GM12801 (cell line): ENCODE results near the gene SPNS3.

Experiments
- TF ChIP-seq, protein P1 (sequence below): IDR thresholded peaks from one replicate; pipeline ENCODE4 v1.5.1; 2011; ENCODE audit warnings: control low read depth; ENCODE audit not compliant: insufficient read length; ENCODE audit errors: extremely low read depth

The SPNS3 gene

DNA sequence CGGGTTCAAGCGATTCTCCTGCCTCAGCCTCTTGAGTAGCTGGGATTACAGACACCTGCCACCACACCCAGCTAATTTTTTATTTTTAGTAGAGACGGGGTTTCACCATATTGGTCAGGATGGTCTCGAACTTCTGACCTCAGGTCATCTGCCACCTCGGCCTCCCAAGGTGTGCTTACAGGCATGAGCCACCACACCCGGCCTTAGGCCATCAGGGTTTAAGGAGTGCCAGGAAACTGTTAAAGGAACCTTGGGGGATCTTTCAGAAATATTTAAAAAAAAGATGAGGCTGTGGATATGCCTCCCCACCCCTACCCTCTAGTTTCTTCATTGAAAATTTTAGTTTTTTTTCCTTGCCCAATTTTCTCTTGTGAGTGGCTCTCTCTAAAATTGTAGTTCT, 35.9 kb upstream of the SPNS3 start:
- TF ChIP-seq, protein P1, sequence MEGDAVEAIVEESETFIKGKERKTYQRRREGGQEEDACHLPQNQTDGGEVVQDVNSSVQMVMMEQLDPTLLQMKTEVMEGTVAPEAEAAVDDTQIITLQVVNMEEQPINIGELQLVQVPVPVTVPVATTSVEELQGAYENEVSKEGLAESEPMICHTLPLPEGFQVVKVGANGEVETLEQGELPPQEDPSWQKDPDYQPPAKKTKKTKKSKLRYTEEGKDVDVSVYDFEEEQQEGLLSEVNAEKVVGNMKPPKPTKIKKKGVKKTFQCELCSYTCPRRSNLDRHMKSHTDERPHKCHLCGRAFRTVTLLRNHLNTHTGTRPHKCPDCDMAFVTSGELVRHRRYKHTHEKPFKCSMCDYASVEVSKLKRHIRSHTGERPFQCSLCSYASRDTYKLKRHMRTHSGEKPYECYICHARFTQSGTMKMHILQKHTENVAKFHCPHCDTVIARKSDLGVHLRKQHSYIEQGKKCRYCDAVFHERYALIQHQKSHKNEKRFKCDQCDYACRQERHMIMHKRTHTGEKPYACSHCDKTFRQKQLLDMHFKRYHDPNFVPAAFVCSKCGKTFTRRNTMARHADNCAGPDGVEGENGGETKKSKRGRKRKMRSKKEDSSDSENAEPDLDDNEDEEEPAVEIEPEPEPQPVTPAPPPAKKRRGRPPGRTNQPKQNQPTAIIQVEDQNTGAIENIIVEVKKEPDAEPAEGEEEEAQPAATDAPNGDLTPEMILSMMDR = no peak

- TF ChIP-seq, protein P1 = no peak
Measured at GRCh38 chr17:4405038-4405669, 28.6 kb upstream of the SPNS3 start.

DNA sequence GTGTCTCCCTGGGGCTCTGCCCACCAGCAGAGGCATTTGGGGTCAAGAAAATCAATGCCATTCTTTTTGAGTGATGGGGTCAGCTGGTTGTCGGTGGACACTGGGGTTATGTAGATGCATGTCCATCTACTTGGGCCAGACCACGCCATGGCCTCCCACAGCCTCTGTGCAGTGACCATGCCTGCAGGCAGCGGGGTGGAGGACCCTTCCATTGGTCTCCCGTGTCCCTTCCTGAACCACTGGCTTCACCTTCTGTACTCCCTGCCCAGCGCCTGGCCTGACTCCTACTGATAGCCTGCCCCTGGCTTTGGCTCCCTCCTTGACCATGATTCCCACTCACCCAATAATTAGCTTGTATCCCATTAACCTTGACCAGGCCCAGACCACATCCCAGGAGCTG, 28.0 kb upstream of the SPNS3 start:
- TF ChIP-seq, protein P1 = no peak

- TF ChIP-seq, protein P1 = no peak
Measured at GRCh38 chr17:4406386-4406785, 27.4 kb upstream of the SPNS3 start.

DNA sequence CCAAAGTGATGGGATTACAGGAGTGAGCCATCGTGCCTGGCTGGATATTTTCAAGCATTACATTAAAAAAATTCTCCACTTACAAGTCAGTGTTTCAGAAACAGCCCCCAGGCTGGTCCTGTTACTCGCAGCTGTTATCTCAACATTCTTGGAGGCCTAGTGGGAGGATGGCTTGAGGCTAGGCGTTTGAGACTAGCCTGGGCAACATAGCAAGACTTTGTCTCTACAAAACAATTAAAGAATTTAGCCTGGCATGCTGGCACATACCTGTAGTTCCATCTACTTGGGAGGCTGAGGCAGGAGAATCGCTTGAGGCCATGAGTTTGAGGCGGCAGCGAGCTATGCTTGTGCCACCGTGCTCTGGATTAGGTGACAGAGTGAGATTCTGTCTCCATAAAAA, 26.5 kb upstream of the SPNS3 start:
- TF ChIP-seq, protein P1 = no peak

DNA sequence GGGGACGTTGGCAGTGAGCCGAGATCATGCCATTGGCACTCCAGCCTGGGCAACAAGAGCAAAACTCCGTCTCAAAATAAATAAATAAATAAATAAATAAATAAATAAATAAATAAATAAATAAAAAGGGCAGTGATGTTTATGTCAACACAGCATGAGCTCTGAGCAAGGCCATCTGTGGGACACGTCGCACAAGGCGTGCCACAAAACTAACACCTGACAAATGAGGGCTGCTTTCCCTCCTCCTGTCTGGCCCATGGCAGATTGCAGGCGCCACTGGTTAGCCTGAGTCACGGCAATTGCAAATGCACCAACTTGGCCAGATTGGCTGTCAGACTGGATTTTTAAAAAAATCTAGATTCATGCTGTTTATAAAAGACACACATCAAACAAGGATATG, 25.9 kb upstream of the SPNS3 start:
- TF ChIP-seq, protein P1 = no peak

DNA sequence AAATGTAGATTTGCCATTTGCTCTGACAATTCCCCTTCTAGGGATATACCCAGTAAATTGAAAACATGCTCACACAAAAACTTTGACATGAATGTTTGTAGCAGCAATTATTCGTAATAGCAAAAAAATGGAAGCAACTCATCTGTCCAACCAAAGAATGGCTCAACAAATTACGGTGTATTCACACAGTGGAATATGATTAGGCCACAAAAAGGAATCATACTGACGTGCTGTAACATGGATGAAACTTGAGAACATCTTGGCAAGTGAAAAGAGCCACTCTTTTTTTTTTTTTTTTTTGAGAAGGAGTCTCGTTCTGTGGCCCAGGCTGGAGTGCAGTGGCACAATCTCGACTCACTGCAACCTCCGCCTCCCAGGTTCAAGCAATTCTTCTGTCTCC, 24.1 kb upstream of the SPNS3 start:
- TF ChIP-seq, protein P1 = no peak
